MCF 10A (cell line): Measurements from ENCODE around the gene PLEKHH3. TPM values are rescaled to one million over a fixed set of nuclear protein-coding genes. Genes with fewer than 3 reads are reported as not detected.

Source experiments
- BruUV-seq: library from RNA; stranded (reverse); fragments of 400-500 nt; replicated peaks from 2 replicates; lab custom pipeline; 2021; lab: Mats Ljungman, UMichigan
- CTCF ChIA-PET: fragments of 300-600 bp; sonication (Branson Sonifier 250); formaldehyde crosslinking; extraction: SDS; loops from one replicate; lab custom pipeline; 2021; ENCODE audit warnings: antibody characterized with exemption, inconsistent platforms; lab: Yijun Ruan, JAX
- POLR2A ChIA-PET: fragments of 300-600, 350-650 bp; sonication (Branson Sonifier 250); formaldehyde crosslinking; extraction: SDS; loops from one replicate; lab custom pipeline; 2020; ENCODE audit warnings: antibody characterized with exemption, inconsistent platforms; lab: Yijun Ruan, JAX
- DNase-seq: peaks from one replicate; pipeline ENCODE4 v3.0.0-alpha.2; 2018; ENCODE audit not compliant: unreplicated experiment
- H3K27ac Mint-ChIP-seq: one replicate; pipeline ENCODE4 v1.8.0; 2022; ENCODE audit warnings: mild to moderate bottlenecking, low read depth, mixed read lengths; ENCODE audit not compliant: unreplicated experiment
- H3K27me3 Mint-ChIP-seq: one replicate; pipeline ENCODE4 v1.8.0; 2022; ENCODE audit warnings: mixed read lengths; ENCODE audit not compliant: insufficient read depth, unreplicated experiment
- H3K36me3 Mint-ChIP-seq: one replicate; pipeline ENCODE4 v1.8.0; 2022; ENCODE audit warnings: mild to moderate bottlenecking, moderate library complexity, mixed read lengths; ENCODE audit not compliant: insufficient read depth, unreplicated experiment
- H3K4me1 Mint-ChIP-seq: one replicate; pipeline ENCODE4 v1.8.0; 2022; ENCODE audit warnings: mixed read lengths; ENCODE audit not compliant: insufficient read depth, unreplicated experiment
- H3K4me3 Mint-ChIP-seq: one replicate; pipeline ENCODE4 v1.8.0; 2022; ENCODE audit warnings: mild to moderate bottlenecking, moderate library complexity, mixed read lengths; ENCODE audit not compliant: unreplicated experiment
- H3K9me3 Mint-ChIP-seq: one replicate; pipeline ENCODE4 v1.8.0; 2022; ENCODE audit warnings: mixed read lengths; ENCODE audit not compliant: unreplicated experiment
- intact Hi-C: fragments of 100-400 bp; cut with micrococcal nuclease; formaldehyde crosslinking; loops from 2 replicates; pipeline ENCODE4 v1.14.1; 2022
- total RNA-seq: library from RNA; stranded (reverse); gene quantifications from 2 replicates; pipeline ENCODE4 v1.2.3, GENCODE V29; 2022
- TF ChIP-seq, protein P1 (sequence below): fragments of 200-600 bp; IDR thresholded peaks from one replicate; pipeline ENCODE4 v1.8.0; 2022; ENCODE audit warnings: antibody characterized with exemption, mild to moderate bottlenecking; ENCODE audit not compliant: unreplicated experiment

Gene PLEKHH3
- total RNA-seq, 1 experiment from 2014 or later, result 12.5 TPM

DNA sequence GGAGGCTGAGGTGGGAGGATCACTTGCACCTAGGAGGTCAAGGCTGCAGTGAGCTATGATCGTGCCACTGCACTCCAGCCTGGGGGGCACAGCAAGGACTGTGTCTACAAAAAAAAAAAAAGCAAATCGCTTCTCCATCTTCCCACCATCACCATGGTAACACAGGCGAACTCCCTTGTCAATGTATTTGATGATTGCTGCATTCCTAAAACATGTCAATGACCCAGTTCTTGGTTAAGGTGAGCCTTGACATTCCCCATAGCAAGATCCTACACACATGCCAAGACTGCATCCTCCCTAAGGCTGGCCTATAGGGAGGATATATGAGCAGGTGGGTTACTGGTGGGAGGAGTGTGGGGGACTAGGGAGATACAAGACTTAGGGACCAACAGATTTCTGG, 17.7 kb upstream of the PLEKHH3 start:
- DNase-seq, result no peak
- no peak overlapping the region for H3K27ac Mint-ChIP-seq
- ChIA-PET POLR2A (no interaction called here), CTCF (no interaction called here)
- no peaks in the 10 kb centered on the region for H3K4me1 Mint-ChIP-seq
- H3K36me3 Mint-ChIP-seq, result no peaks in the 10 kb centered on the region
- TF ChIP-seq, protein P1, sequence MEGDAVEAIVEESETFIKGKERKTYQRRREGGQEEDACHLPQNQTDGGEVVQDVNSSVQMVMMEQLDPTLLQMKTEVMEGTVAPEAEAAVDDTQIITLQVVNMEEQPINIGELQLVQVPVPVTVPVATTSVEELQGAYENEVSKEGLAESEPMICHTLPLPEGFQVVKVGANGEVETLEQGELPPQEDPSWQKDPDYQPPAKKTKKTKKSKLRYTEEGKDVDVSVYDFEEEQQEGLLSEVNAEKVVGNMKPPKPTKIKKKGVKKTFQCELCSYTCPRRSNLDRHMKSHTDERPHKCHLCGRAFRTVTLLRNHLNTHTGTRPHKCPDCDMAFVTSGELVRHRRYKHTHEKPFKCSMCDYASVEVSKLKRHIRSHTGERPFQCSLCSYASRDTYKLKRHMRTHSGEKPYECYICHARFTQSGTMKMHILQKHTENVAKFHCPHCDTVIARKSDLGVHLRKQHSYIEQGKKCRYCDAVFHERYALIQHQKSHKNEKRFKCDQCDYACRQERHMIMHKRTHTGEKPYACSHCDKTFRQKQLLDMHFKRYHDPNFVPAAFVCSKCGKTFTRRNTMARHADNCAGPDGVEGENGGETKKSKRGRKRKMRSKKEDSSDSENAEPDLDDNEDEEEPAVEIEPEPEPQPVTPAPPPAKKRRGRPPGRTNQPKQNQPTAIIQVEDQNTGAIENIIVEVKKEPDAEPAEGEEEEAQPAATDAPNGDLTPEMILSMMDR, result no peak
- no TSS peak for BruUV-seq
- no peak overlapping the region for H3K4me3 Mint-ChIP-seq
- no peaks in the 10 kb centered on the region for H3K9me3 Mint-ChIP-seq
- intact Hi-C loops, result no loop called here
- H3K27me3 Mint-ChIP-seq, result no peaks in the 10 kb centered on the region

- ChIA-PET POLR2A (no interaction called here), CTCF (no interaction called here)
- no peaks in the 10 kb centered on the region for H3K36me3 Mint-ChIP-seq
- TF ChIP-seq, protein P1, result no peak
- DNase-seq, result no peak
- no peak overlapping the region for H3K27ac Mint-ChIP-seq
- no peaks in the 10 kb centered on the region for H3K27me3 Mint-ChIP-seq
- BruUV-seq, result no TSS peak
- H3K4me1 Mint-ChIP-seq, result no peaks in the 10 kb centered on the region
- H3K9me3 Mint-ChIP-seq, result no peaks in the 10 kb centered on the region
- intact Hi-C loops, result no loop called here
- no peak overlapping the region for H3K4me3 Mint-ChIP-seq
Observed at GRCh38 chr17:42692489-42692888, 15.7 kb upstream of the PLEKHH3 start.

DNA sequence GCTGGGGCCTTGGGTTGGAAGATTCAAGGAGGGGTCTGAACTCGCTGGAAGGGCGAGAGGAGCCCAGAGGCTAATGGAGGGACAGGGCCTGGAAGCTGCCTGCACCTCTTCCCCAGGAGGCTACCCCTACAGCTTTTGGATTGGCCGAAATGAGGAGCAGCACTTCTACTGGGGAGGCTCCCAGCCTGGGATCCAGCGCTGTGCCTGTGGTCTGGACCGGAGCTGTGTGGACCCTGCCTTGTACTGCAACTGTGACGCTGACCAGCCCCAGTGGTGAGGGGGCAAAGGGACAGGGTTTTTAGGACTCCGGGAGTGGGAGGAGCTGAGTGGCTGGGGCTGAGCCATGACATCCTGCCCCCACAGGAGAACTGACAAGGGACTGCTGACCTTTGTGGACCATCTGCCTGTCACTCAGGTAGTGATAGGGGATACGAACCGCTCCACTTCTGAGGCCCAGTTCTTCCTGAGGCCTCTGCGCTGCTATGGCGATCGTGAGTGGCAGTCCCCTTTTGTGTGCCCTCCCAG, 14.3 kb upstream of the PLEKHH3 start:
- TF ChIP-seq, protein P1, result no peak
- CTCF ChIA-PET, result interaction anchor here (0.5 to 1.2 kb wide), 3 partner anchors 17 to 158 kb away, joined by 3 read pairs; partner anchors contain the start of gene HSD17B1
- POLR2A ChIA-PET, result interaction anchor here (0.9 kb wide), 1 partner anchor 82 kb away, joined by 7 read pairs; the partner anchor contains the start of genes RETREG3 and TUBG1
- Mint-ChIP-seq H3K36me3 (no peaks in the 10 kb centered on the region), H3K27ac (no peak overlapping the region), H3K4me3 (no peak overlapping the region), H3K9me3 (no peaks in the 10 kb centered on the region), H3K4me1 (no peaks in the 10 kb centered on the region), H3K27me3 (no peaks in the 10 kb centered on the region)
- DNase-seq, result no peak
- BruUV-seq, result no TSS peak
- intact Hi-C loops, result no loop called here

- Mint-ChIP-seq H3K4me1 (no peaks in the 10 kb centered on the region), H3K36me3 (no peaks in the 10 kb centered on the region), H3K27me3 (no peaks in the 10 kb centered on the region), H3K9me3 (no peaks in the 10 kb centered on the region), H3K4me3 (no peak overlapping the region), H3K27ac (no peak overlapping the region)
- BruUV-seq, result no TSS peak
- DNase-seq, result no peak
- intact Hi-C loops, result no loop called here
- ChIA-PET CTCF (interaction anchor here (0.5 to 1.2 kb wide), 2 partner anchors 17 to 138 kb away, joined by 3 read pairs; partner anchors contain the start of gene HSD17B1), POLR2A (interaction anchor here (0.8 kb wide), 1 partner anchor 12 kb away, joined by 3 read pairs; no protein-coding TSS in a partner anchor)
- TF ChIP-seq, protein P1, result no peak
Observed at GRCh38 chr17:42690596-42690995, 13.8 kb upstream of the PLEKHH3 start.
